Measurements from ENCODE around the gene ZBTB49.

ZBTB49 gene

DNA sequence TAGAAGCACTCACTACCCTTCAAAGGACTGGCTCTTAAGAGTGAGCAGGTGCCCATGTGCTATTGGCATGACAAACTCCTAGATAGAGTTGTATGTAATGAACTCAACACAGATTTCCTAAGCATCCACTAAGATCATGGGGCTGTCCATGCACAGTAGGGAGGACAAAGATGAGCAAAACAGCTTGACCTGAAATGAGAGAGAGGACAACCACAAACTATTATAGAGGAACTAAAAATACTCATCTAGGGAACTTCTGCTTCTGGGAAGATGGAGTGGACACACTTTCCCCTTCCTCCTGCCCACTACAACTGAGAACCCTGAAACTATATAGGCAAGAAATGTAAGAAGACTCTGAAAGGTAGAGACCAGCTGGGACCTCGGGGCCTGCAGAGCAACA, 21.3 kb upstream of the ZBTB49 start:
- no peak overlapping the region for H3K27ac ChIP-seq
- DNase-seq (ENCODE audit: low spot score), result no peak
- TF ChIP-seq, protein P1, sequence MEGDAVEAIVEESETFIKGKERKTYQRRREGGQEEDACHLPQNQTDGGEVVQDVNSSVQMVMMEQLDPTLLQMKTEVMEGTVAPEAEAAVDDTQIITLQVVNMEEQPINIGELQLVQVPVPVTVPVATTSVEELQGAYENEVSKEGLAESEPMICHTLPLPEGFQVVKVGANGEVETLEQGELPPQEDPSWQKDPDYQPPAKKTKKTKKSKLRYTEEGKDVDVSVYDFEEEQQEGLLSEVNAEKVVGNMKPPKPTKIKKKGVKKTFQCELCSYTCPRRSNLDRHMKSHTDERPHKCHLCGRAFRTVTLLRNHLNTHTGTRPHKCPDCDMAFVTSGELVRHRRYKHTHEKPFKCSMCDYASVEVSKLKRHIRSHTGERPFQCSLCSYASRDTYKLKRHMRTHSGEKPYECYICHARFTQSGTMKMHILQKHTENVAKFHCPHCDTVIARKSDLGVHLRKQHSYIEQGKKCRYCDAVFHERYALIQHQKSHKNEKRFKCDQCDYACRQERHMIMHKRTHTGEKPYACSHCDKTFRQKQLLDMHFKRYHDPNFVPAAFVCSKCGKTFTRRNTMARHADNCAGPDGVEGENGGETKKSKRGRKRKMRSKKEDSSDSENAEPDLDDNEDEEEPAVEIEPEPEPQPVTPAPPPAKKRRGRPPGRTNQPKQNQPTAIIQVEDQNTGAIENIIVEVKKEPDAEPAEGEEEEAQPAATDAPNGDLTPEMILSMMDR (IDR thresholded peaks at IDR 0.05), result no peak
- H3K4me3 ChIP-seq, result no peak overlapping the region

DNA sequence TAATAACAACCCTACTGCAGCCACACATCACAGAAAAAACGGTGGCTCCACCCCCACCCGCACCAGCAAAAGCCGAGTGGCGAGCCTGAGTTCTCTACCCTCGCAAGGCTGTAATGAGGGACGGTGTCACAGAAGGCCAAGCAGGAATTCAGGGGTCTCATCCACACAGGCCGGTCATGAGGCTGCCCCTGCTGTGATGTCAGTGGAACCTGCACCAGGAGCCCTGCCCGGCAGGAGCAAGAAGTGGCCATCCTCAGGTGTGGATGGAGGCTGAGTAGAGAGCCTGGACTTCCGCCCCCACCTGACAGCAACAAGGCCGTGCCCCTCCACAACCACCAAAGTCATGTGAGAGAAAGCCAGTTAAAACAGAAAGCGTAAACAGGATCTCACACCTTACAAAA, 20.7 kb upstream of the ZBTB49 start:
- no peak overlapping the region for H3K27ac ChIP-seq
- no peak overlapping the region for H3K4me3 ChIP-seq
- TF ChIP-seq, protein P1 (IDR thresholded peaks at IDR 0.05), result no peak
- no peak for DNase-seq (ENCODE audit: low spot score)

DNA sequence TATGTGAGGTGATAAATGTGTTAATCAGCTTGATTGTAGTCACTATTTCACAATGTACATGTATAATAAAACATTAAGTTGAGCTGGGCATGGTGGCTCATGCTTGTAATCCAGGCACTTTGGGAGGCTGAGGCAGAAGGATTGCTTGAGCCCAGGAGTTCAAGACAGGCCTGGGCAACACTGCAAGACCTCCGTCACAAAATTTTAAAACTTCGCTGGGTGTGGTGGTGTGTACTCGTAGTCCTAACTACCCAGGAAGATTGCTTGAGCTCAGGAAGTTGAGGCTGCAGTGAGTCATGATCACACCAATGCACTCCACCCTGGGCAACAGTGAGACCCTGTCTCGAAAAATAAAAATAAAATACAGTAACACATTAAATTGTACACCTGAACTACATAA, 20.2 kb upstream of the ZBTB49 start:
- TF ChIP-seq, protein P1 (IDR thresholded peaks at IDR 0.05), result no peak
- Histone ChIP-seq H3K4me3 (no peak overlapping the region), H3K27ac (no peak overlapping the region)
- no peak for DNase-seq (ENCODE audit: low spot score)

DNA sequence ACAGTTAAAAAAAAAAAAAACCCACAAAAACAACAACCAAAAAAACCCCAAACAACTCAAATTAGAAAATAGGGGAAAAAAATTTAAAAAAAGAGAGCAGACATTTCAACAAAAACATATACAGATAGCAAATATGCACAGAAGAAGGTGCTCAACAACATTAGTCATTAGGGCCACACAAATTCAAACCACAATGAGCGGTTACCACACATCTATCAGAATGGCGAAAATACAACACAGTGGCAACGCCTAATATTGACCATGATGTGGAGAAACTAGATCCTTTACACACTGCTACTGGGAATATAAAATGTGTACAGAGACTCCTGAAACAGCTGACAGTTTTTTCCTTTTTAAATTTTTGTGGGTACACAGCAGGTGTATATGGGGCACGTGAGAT, 19.5 kb upstream of the ZBTB49 start:
- TF ChIP-seq, protein P1 (IDR thresholded peaks at IDR 0.05), result no peak
- no peak overlapping the region for H3K27ac ChIP-seq
- DNase-seq (ENCODE audit: low spot score), result no peak
- H3K4me3 ChIP-seq, result no peak overlapping the region

DNA sequence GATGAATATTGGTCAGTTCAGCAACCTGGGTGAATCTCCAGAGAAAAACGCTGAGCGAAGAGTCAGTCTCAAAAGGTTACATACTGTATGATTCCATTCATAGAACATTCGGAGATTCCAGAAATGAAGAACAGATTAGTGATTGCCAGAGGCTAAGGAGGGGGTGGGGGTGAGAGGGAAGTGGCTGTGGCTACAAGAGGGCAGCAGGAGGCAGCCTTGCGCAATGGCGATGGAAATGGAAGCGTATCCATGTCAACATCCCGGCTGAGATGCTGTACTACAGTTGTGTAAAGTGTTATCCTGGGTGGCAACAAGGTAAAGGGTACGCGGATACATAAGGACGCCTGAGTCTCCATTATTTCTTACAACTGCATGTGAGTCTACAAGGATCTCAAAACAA, 18.1 kb upstream of the ZBTB49 start:
- no peak overlapping the region for H3K27ac ChIP-seq
- H3K4me3 ChIP-seq, result no peak overlapping the region
- no peak for DNase-seq (ENCODE audit: low spot score)
- TF ChIP-seq, protein P1 (IDR thresholded peaks at IDR 0.05), result no peak

DNA sequence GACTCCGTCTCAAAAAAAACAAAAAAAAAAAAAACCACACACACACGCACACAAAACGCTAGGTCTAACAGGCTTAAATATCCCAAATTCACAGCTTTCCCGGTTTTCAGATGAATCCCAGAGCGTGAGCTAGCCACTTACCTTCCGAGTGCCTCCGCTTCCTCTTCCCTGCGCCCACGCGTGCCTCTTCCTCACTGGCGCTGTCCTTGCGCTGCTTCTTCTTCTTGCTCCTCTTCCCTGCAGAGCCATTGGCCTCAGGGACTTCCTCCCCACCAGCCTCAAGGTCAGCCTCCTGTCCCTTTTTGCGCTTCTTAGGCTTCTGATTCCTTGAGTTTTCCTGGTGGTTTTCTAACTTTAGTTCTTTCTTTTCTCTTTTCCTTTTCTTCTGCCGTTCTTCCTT, 15.8 kb upstream of the ZBTB49 start:
- Histone ChIP-seq H3K4me3 (no peak overlapping the region), H3K27ac (no peak overlapping the region)
- no peak for DNase-seq (ENCODE audit: low spot score)
- TF ChIP-seq, protein P1 (IDR thresholded peaks at IDR 0.05), result no peak

DNA sequence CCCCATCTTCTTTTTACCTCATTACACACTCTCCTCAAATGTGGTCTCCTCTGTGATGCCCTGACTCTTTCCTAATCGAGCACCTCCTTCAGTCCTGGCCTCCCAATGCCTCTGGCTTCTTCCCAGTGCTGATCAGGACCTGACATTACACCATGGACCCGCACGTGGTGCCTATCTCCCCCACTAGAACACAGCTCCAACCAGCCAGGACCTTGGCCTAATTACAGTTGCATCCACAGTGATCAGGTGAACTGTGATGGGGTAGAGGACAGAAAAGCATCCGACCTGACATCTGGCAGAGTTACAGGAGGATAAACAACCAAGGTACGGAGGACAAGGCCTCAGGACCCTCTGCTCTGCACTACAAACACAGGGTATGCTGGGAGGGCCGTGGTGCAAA, 12.5 kb upstream of the ZBTB49 start:
- DNase-seq (ENCODE audit: low spot score), result no peak
- H3K4me3 ChIP-seq, result no peak overlapping the region
- H3K27ac ChIP-seq, result no peak overlapping the region
- TF ChIP-seq, protein P1 (IDR thresholded peaks at IDR 0.05), result no peak
